CD4-positive, alpha-beta T cell treated with Interleukin-6 at 100 ng/mL for 8 hours (primary cell): ENCODE results near the gene SULT1A2.
"Not testable (repeated sequence)": the region's sequence is repeated elsewhere in the genome, so short reads cannot be mapped to it uniquely, and the experiment has no call there.

Experiments
- DNase-seq: peaks from one replicate; pipeline ENCODE4 v3.0.0-alpha.2; 2020; ENCODE audit warnings: mixed read lengths, low spot score

Gene SULT1A2

GRCh38 chr16:28609631-28610594, 13.1 kb upstream of the SULT1A2 start, which contains the start of gene SULT1A1:
SULT1A1 (minus strand) TSS chr16:28610044; CDS start chr16:28608855, 1,189 bp downstream.
- no peak for DNase-seq

- not testable (repeated sequence) for DNase-seq
These were observed 12.2 kb upstream of the SULT1A2 start for GRCh38 chr16:28608867-28609596.

- DNase-seq, result not testable (repeated sequence)
These were observed 11.6 kb upstream of the SULT1A2 start for GRCh38 chr16:28608496-28608808.

- DNase-seq, result not testable (repeated sequence)
These were observed 11.0 kb upstream of the SULT1A2 start for GRCh38 chr16:28607681-28608495.

GRCh38 chr16:28607116-28607623, 10.3 kb upstream of the SULT1A2 start:
- no peak for DNase-seq

GRCh38 chr16:28606291-28607115, 9.7 kb upstream of the SULT1A2 start:
- no peak for DNase-seq

- no peak for DNase-seq
These were observed 7.3 kb upstream of the SULT1A2 start for GRCh38 chr16:28604186-28604565.

- DNase-seq, result no peak
These were observed 6.7 kb upstream of the SULT1A2 start for GRCh38 chr16:28603381-28604185.

- no peak for DNase-seq
These were observed 5.7 kb upstream of the SULT1A2 start for GRCh38 chr16:28602529-28602928.

GRCh38 chr16:28602062-28602461, 5.2 kb upstream of the SULT1A2 start:
- DNase-seq, result not testable (repeated sequence)

- DNase-seq, result not testable (repeated sequence)
These were observed 4.7 kb upstream of the SULT1A2 start for GRCh38 chr16:28601589-28601988.

- DNase-seq, result not testable (repeated sequence)
These were observed 4.1 kb upstream of the SULT1A2 start for GRCh38 chr16:28600965-28601364.

GRCh38 chr16:28599377-28600285, 2.8 kb upstream of the SULT1A2 start:
- not testable (repeated sequence) for DNase-seq

- DNase-seq, result no peak
These were observed 927 bp upstream of the SULT1A2 start for GRCh38 chr16:28597692-28598261.

GRCh38 chr16:28596115-28596630, 677 bp downstream of the SULT1A2 start:
- DNase-seq, result no peak

GRCh38 chr16:28595451-28595850, 1.4 kb downstream of the SULT1A2 start:
- DNase-seq, result not testable (repeated sequence)

- no peak for DNase-seq
These were observed 3.8 kb downstream of the SULT1A2 start for GRCh38 chr16:28592979-28593553.

- no peak for DNase-seq
These were observed 4.3 kb downstream of the SULT1A2 start for GRCh38 chr16:28592511-28592910.
